ENCODE data around the gene RFX4.

DNA sequence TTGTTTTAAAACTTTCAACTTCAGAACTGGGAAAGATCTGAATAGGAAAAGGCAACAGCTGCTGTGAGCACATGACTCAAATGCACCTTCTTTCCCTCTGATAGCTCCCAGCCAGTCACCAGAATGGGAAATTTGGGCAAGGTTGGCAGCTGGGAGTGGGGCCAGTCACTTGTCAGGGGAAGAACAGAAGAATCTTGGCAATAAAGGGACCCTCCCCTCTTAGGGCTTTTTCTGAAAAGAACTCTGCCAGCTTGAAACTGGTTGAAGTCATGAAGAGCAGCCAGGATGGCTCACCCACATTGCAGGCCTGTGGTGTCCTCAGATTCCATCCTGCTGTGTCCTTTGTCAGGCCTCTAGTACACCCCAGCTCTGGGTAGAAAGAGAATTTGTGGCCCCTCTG is 181.4 kb downstream of the RFX4 start:
- TF ChIP-seq EZH2 (IDR thresholded peaks at IDR 0.05; ENCODE audit: borderline replicate concordance, low read depth, low read length, poor library complexity, severe bottlenecking), result no peak
- TF ChIP-seq, protein P1, sequence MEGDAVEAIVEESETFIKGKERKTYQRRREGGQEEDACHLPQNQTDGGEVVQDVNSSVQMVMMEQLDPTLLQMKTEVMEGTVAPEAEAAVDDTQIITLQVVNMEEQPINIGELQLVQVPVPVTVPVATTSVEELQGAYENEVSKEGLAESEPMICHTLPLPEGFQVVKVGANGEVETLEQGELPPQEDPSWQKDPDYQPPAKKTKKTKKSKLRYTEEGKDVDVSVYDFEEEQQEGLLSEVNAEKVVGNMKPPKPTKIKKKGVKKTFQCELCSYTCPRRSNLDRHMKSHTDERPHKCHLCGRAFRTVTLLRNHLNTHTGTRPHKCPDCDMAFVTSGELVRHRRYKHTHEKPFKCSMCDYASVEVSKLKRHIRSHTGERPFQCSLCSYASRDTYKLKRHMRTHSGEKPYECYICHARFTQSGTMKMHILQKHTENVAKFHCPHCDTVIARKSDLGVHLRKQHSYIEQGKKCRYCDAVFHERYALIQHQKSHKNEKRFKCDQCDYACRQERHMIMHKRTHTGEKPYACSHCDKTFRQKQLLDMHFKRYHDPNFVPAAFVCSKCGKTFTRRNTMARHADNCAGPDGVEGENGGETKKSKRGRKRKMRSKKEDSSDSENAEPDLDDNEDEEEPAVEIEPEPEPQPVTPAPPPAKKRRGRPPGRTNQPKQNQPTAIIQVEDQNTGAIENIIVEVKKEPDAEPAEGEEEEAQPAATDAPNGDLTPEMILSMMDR (conservative IDR thresholded peaks at IDR 0.05; ENCODE audit: low read depth, low read length), result no peak

Data from A673 (cell line).